HepG2 (cell line): ENCODE data around the gene FUBP3. TPM values are rescaled to one million over a fixed set of nuclear protein-coding genes. Genes with fewer than 3 reads are reported as not detected.

ENCODE experiments used
- ATAC-seq: fragments of 200-7000 bp; cut with Tn5 transposase; 3 replicates; pipeline ENCODE4 v1.9.1; 2020; ENCODE audit warnings: mild to moderate bottlenecking, moderate library complexity
- BruUV-seq: library from RNA; stranded (reverse); fragments of 400-500 nt; replicated peaks from 2 replicates; lab custom pipeline; 2021; lab: Mats Ljungman, UMichigan
- CTCF ChIA-PET: fragments of 300-600 bp; formaldehyde crosslinking; extraction: SDS; loops from one replicate; lab custom pipeline; 2021; ENCODE audit warnings: low total read pairs, inconsistent platforms, low intra/inter-chr PET ratio; lab: Yijun Ruan, JAX
- POLR2A ChIA-PET: fragments of 350-600 bp; sonication (Branson Sonifier 250); formaldehyde crosslinking; loops from one replicate; lab custom pipeline; 2020; ENCODE audit warnings: antibody characterized with exemption, inconsistent platforms; lab: Yijun Ruan, JAX
- DNase-seq: peaks from one replicate; pipeline ENCODE4 v3.0.0-alpha.2; 2015; ENCODE audit warnings: low spot score
- FAIRE-seq: peaks from 3 replicates; lab custom pipeline; 2011; peaks lifted over from hg19 to GRCh38; lab: Jason Lieb, UNC
- H2AFZ ChIP-seq: one replicate; pipeline ENCODE4 v1.6.1; 2011; ENCODE audit warnings: low read length, inconsistent platforms
- H3K27ac ChIP-seq: fragments of 300-600 bp; 3 replicates; pipeline ENCODE4 v1.8.0; 2011; ENCODE audit warnings: mixed run types, mild to moderate bottlenecking, mixed read lengths, low read length, inconsistent platforms; ENCODE audit not compliant: insufficient read depth; ENCODE audit errors: extremely low read length
- H3K27me3 ChIP-seq, 2 experiments: fragments of 200-600 bp in 1 of 2; 2 replicates in 1 of 2; 3 replicates in 1 of 2; pipeline versions ENCODE4 v1.6.0 to v1.8.0; 2011; ENCODE audit warnings: low read length in 2 of 2, mild to moderate bottlenecking in 2 of 2, moderate library complexity in 2 of 2, inconsistent platforms in 1 of 2; ENCODE audit not compliant: insufficient read depth in 2 of 2, control insufficient read depth in 1 of 2
- H3K36me3 ChIP-seq, 2 experiments: fragments of 200-600 bp in 1 of 2; replicated peaks in 1 of 2; 2 replicates in 1 of 2; 3 replicates in 1 of 2; pipeline versions ENCODE4 v1.5.1 to v1.8.0; 2011; ENCODE audit warnings: low read length in 2 of 2, inconsistent platforms in 1 of 2; ENCODE audit not compliant: insufficient read depth in 2 of 2, control insufficient read depth in 1 of 2
- H3K4me1 ChIP-seq: 2 replicates; pipeline ENCODE4 v1.5.1; 2012; ENCODE audit warnings: low read length, inconsistent platforms; ENCODE audit not compliant: insufficient read depth
- H3K4me2 ChIP-seq: 2 replicates; pipeline ENCODE4 v1.6.0; 2011; ENCODE audit warnings: low read depth, low read length, inconsistent platforms
- H3K4me3 ChIP-seq, 3 experiments: fragments of 200-600 bp in 1 of 3; sonication (generic), shearing (Covaris generic) in 1 of 3; replicated peaks in 1 of 3; 2 replicates each; pipeline ENCODE4 v1.5.1; 2011 to 2016; ENCODE audit warnings: low read length in 3 of 3, inconsistent platforms in 2 of 3, low read depth in 2 of 3, mild to moderate bottlenecking in 2 of 3, control low read depth in 1 of 3, mixed read lengths in 1 of 3; ENCODE audit not compliant: insufficient read depth in 1 of 3
- H3K79me2 ChIP-seq: one replicate; pipeline ENCODE4 v1.6.1; 2011; ENCODE audit warnings: low read length, inconsistent platforms; ENCODE audit not compliant: insufficient read depth
- H3K9ac ChIP-seq: 2 replicates; pipeline ENCODE4 v1.6.0; 2011; ENCODE audit warnings: mild to moderate bottlenecking, low read depth, low read length, inconsistent platforms; ENCODE audit not compliant: insufficient read depth
- H3K9me3 ChIP-seq: 2 replicates; pipeline ENCODE4 v1.5.1; 2012; ENCODE audit warnings: mild to moderate bottlenecking, low read length
- H4K20me1 ChIP-seq: 2 replicates; pipeline ENCODE4 v1.6.0; 2011; ENCODE audit warnings: inconsistent platforms, mild to moderate bottlenecking, low read length, moderate library complexity; ENCODE audit not compliant: insufficient read depth
- FOXP4 ChIP-seq: sonication (generic); formaldehyde crosslinking; IDR thresholded peaks from 2 replicates; pipeline ENCODE4 v1.4.0; 2020; ENCODE audit warnings: missing genetic modification reagents
- HOMEZ ChIP-seq: IDR thresholded peaks from 2 replicates; pipeline ENCODE4 v1.6.1; 2016; ENCODE audit warnings: low read depth
- MIER3 ChIP-seq: IDR thresholded peaks from 2 replicates; pipeline ENCODE4 v1.6.1; 2016; ENCODE audit warnings: missing compliant biosample characterization, borderline replicate concordance
- PHF5A ChIP-seq: IDR thresholded peaks from one replicate; pipeline ENCODE4 v1.6.1; 2018; ENCODE audit warnings: low read depth, missing genetic modification reagents; ENCODE audit not compliant: unreplicated experiment
- ZBTB7B ChIP-seq: sonication (generic); formaldehyde crosslinking; IDR thresholded peaks from 2 replicates; pipeline ENCODE4 v1.4.0; 2020; ENCODE audit warnings: missing genetic modification reagents
- ZNF704 ChIP-seq: sonication (generic); formaldehyde crosslinking; IDR thresholded peaks from 2 replicates; pipeline ENCODE4 v1.8.1; 2023; ENCODE audit warnings: mild to moderate bottlenecking, inconsistent platforms, moderate library complexity, missing genetic modification reagents, borderline replicate concordance
- WGBS: methylation state at CpG from one replicate; pipeline ENCODE4 v1.1.6; 2017; ENCODE audit warnings: low lambda C conversion rate; 5-methylcytosine and 5-hydroxymethylcytosine counted together
- in situ Hi-C: cut with HindIII; loops from 2 replicates; pipeline ENCODE4 v1.10.0; 2017; ENCODE audit warnings: low pct_unique_long_range_greater_than_20kb; ENCODE audit not compliant: extremely low pct_ligation_motif_present
- intact Hi-C: fragments of 100-400 bp; cut with micrococcal nuclease; formaldehyde crosslinking; loops from one replicate; pipeline ENCODE4 v1.10.0; 2022; ENCODE audit not compliant: unreplicated experiment
- polyA plus RNA-seq, 8 experiments: library from polyadenylated mRNA; depleted of rRNA in 3 of 8; stranded (reverse) in 7 of 8; unstranded in 1 of 8; fragments of >200 nt; fragmentation: Illumina TruSeq in 4 of 8; extraction: Trizol in 4 of 8; gene quantifications; 2 replicates each; pipeline versions ENCODE4 v1.2.1 to v1.2.3, GENCODE V29; 2011 to 2016; ENCODE audit warnings: low read depth in 4 of 8, missing spikeins in 1 of 8, mixed read lengths in 1 of 8; ENCODE audit not compliant: insufficient read depth in 1 of 8
- total RNA-seq, 5 experiments: library from RNA; depleted of rRNA; stranded (reverse); fragments of >200 nt; fragmentation: Illumina TruSeq; extraction: Trizol; gene quantifications; 2 replicates each; pipeline ENCODE4 v1.2.3, GENCODE V29; 2016; ENCODE audit warnings: low read depth in 1 of 5

The FUBP3 gene
- total and polyA plus RNA-seq, 2 of the 13 experiments (the other 11 are each of a cell fraction or from before 2014, with no cell fraction given), result 28.7 to 40.0 TPM

- TF ChIP-seq ZNF704 (CRISPR knock-in tag) (no peak), MIER3 (CRISPR knock-in tag) (no peak), FOXP4 (CRISPR knock-in tag) (no peak), PHF5A (CRISPR knock-in tag) (no peak), ZBTB7B (no peak), HOMEZ (CRISPR knock-in tag) (no peak)
- no peaks in the 10 kb centered on the region for H3K9me3 ChIP-seq
- no peak overlapping the region for H3K27ac ChIP-seq
- intact Hi-C loops, result no loop called here
- BruUV-seq, result no TSS peak
- no peaks in the 10 kb centered on the region for H3K27me3 ChIP-seq
- DNase-seq (no peak), ATAC-seq (no peak), FAIRE-seq (no peak)
- ChIA-PET CTCF (no interaction called here), POLR2A (no interaction called here)
- H3K79me2 ChIP-seq, result peaks cover 74% of the 10 kb centered on the region
- 0 out of 2 replicates have a peak, but pooled peaks cover 5% of the 10 kb centered on the region for H4K20me1 ChIP-seq
- in situ Hi-C loops, result no loop called here
- no peak overlapping the region for H3K4me3 ChIP-seq
- peaks cover 4 to 10% of the 10 kb centered on the region in 2 experiments for H3K36me3 ChIP-seq
- no peak overlapping the region for H2AFZ ChIP-seq
- peaks cover 30% of the 10 kb centered on the region for H3K4me1 ChIP-seq
- 97% methylated on average over 3 of the region's 3 CpGs for WGBS
- no peak overlapping the region for H3K4me2 ChIP-seq
- H3K9ac ChIP-seq, result no peak overlapping the region
Observed at GRCh38 chr9:130587921-130588320, 8.5 kb downstream of the FUBP3 start.
